Fibroblast of pulmonary artery (primary cell): ENCODE results near the gene DNAH3.

Source experiments
- DNase-seq: peaks from one replicate; pipeline ENCODE4 v3.0.0-alpha.2; 2010; ENCODE audit warnings: low read depth
- H3K4me3 ChIP-seq: replicated peaks from 2 replicates; pipeline ENCODE4 v1.5.1; 2011; ENCODE audit warnings: low read depth, mild to moderate bottlenecking, control low read depth, low read length, moderate library complexity
- CTCF ChIP-seq: IDR thresholded peaks from 2 replicates; pipeline ENCODE4 v1.5.1; 2011; ENCODE audit warnings: mild to moderate bottlenecking, control low read depth, low read length, inconsistent platforms; ENCODE audit errors: missing control alignments

DNAH3 gene

GRCh38 chr16:21078563-21078962 is 72.1 kb downstream of the DNAH3 start:
- no peak overlapping the region for H3K4me3 ChIP-seq
- DNase-seq = no peak
- TF ChIP-seq CTCF = no peak

GRCh38 chr16:21076186-21076883 is 74.3 kb downstream of the DNAH3 start:
- no peak overlapping the region for H3K4me3 ChIP-seq
- no peak for DNase-seq
- no peak for TF ChIP-seq CTCF

- no peak overlapping the region for H3K4me3 ChIP-seq
- DNase-seq = peak; percentile 13
- TF ChIP-seq CTCF = no peak
Measured at GRCh38 chr16:21075252-21075651, 75.4 kb downstream of the DNAH3 start.

- H3K4me3 ChIP-seq = no peak overlapping the region
- DNase-seq = no peak
- no peak for TF ChIP-seq CTCF
Measured at GRCh38 chr16:21072976-21073375, 77.7 kb downstream of the DNAH3 start.

- no peak overlapping the region for H3K4me3 ChIP-seq
- DNase-seq = no peak
- no peak for TF ChIP-seq CTCF
Measured at GRCh38 chr16:21071741-21072140, 78.9 kb downstream of the DNAH3 start.

- no peak overlapping the region for H3K4me3 ChIP-seq
- TF ChIP-seq CTCF = no peak
- DNase-seq = no peak
Measured at GRCh38 chr16:21070564-21070963, 80.1 kb downstream of the DNAH3 start.

GRCh38 chr16:21069986-21070385 is 80.7 kb downstream of the DNAH3 start:
- no peak overlapping the region for H3K4me3 ChIP-seq
- no peak for TF ChIP-seq CTCF
- DNase-seq = no peak
